Lung (tissue), 12 donors: ENCODE results near the gene CDC37L1. TPM values are rescaled to one million over a fixed set of nuclear protein-coding genes. Genes with fewer than 3 reads are reported as not detected.

Experiments
- ATAC-seq: fragments of 200-7000 bp; cut with Tn5 transposase; one replicate; pipeline ENCODE4 v1.9.1; 2020; ENCODE audit warnings: moderate number of reproducible peaks; ENCODE audit not compliant: insufficient read depth, low FRiP score
- DNase-seq, 3 donors: peaks; one replicate each; pipeline ENCODE4 v3.0.0-alpha.2; 2013 to 2017
- H3K27ac ChIP-seq, 2 donors: one replicate each; pipeline ENCODE4 v1.5.1; 2013; ENCODE audit warnings: mild to moderate bottlenecking in 2 of 2, moderate library complexity in 2 of 2, control low read depth in 1 of 2, inconsistent platforms in 1 of 2, low read depth in 1 of 2, low read length in 1 of 2
- H3K27me3 ChIP-seq, 3 donors: one replicate each; pipeline ENCODE4 v1.5.1; 2013; ENCODE audit warnings: low read length in 2 of 3; ENCODE audit not compliant: control insufficient read depth in 3 of 3, insufficient read depth in 3 of 3
- H3K36me3 ChIP-seq, 4 donors: one replicate each; pipeline ENCODE4 v1.5.1; 2013; ENCODE audit warnings: low read length in 4 of 4, mild to moderate bottlenecking in 1 of 4, moderate library complexity in 1 of 4; ENCODE audit not compliant: control insufficient read depth in 4 of 4, insufficient read depth in 4 of 4
- H3K4me1 ChIP-seq, 5 donors: one replicate each; pipeline ENCODE4 v1.5.1; 2013; ENCODE audit warnings: low read length in 5 of 5, mild to moderate bottlenecking in 2 of 5, moderate library complexity in 1 of 5; ENCODE audit not compliant: control insufficient read depth in 5 of 5, insufficient read depth in 5 of 5
- H3K4me3 ChIP-seq: one replicate; pipeline ENCODE4 v1.5.1; 2013; ENCODE audit warnings: mild to moderate bottlenecking, control low read depth, moderate library complexity
- H3K9ac ChIP-seq, 2 donors: one replicate each; pipeline ENCODE4 v1.5.1; 2013; ENCODE audit warnings: low read length in 2 of 2, control low read depth in 1 of 2; ENCODE audit not compliant: insufficient read depth in 1 of 2
- H3K9me3 ChIP-seq, 4 donors: one replicate each; pipeline ENCODE4 v1.5.1; 2013; ENCODE audit warnings: low read length in 3 of 4, mild to moderate bottlenecking in 1 of 4, moderate library complexity in 1 of 4; ENCODE audit not compliant: control insufficient read depth in 4 of 4, insufficient read depth in 3 of 4
- WGBS, 2 donors: extraction: QIAGEN DNeasy Blood & Tissue Kit; methylation state at CpG; one replicate each; pipeline ENCODE4 v1.1.7; 2013; 5-methylcytosine and 5-hydroxymethylcytosine counted together
- polyA plus RNA-seq, 2 donors: library from polyadenylated mRNA; stranded (reverse); fragments of 200-250 nt; gene quantifications; one replicate each; pipeline ENCODE4 v1.2.1, GENCODE V29; 2013
- total RNA-seq, 2 donors: library from RNA; depleted of rRNA in 1 of 2; stranded (reverse); fragments of >200 nt in 1 of 2; gene quantifications; one replicate each; pipeline ENCODE4 v1.2.1, GENCODE V29; 2014 to 2021
- TF ChIP-seq, protein P1 (sequence below): IDR thresholded peaks from 2 replicates; pipeline ENCODE4 v1.5.1; 2012; ENCODE audit warnings: mild to moderate bottlenecking; ENCODE audit errors: control extremely low read depth, extremely low read depth
- donor health status: control.
- donor health status: control.
- donor health status: Bipolar disorder and iron deficiency.
- donor health status: healthy.
- donor health status: DM: yes; HTN: yes; CAD: no.

CDC37L1 gene
- total and polyA plus RNA-seq, 4 donors: 9.3 to 30.7 (median 14.1) TPM

DNA sequence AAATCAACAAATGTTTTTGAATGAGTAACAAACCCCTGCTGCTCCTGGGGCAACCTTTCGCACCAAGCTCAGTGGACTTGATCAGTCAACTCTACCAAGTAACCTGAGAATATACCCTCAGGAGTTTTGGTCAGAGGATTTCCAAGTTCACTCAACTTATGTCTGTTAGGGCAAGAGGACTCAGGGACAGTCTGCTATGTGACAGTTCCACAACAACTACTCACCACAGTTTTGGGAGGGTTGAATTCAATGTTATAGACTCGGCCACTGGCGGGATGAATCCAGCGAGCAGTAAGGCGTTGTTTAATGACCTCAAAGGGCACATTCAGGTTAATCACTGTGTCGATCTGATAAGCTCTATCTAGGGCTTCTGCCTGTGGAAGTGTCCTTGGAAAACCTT, 39.5 kb downstream of the CDC37L1 start:
- Histone ChIP-seq H3K4me1 (no peaks in the 10 kb centered on the region), H3K27ac (no peak overlapping the region), H3K27me3 (no peaks in the 10 kb centered on the region), H3K9ac (no peak overlapping the region), H3K4me3 (no peak overlapping the region), H3K9me3 (no peaks in the 10 kb centered on the region), H3K36me3 (peaks cover 24 to 44% (median 31%) of the 10 kb centered on the region in 4 donors)
- ATAC-seq (no peak), DNase-seq (no peak)
- 95 to 96% methylated on average over 6 of the region's 6 CpGs for WGBS, 2 donors
- TF ChIP-seq, protein P1, sequence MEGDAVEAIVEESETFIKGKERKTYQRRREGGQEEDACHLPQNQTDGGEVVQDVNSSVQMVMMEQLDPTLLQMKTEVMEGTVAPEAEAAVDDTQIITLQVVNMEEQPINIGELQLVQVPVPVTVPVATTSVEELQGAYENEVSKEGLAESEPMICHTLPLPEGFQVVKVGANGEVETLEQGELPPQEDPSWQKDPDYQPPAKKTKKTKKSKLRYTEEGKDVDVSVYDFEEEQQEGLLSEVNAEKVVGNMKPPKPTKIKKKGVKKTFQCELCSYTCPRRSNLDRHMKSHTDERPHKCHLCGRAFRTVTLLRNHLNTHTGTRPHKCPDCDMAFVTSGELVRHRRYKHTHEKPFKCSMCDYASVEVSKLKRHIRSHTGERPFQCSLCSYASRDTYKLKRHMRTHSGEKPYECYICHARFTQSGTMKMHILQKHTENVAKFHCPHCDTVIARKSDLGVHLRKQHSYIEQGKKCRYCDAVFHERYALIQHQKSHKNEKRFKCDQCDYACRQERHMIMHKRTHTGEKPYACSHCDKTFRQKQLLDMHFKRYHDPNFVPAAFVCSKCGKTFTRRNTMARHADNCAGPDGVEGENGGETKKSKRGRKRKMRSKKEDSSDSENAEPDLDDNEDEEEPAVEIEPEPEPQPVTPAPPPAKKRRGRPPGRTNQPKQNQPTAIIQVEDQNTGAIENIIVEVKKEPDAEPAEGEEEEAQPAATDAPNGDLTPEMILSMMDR: no peak

DNA sequence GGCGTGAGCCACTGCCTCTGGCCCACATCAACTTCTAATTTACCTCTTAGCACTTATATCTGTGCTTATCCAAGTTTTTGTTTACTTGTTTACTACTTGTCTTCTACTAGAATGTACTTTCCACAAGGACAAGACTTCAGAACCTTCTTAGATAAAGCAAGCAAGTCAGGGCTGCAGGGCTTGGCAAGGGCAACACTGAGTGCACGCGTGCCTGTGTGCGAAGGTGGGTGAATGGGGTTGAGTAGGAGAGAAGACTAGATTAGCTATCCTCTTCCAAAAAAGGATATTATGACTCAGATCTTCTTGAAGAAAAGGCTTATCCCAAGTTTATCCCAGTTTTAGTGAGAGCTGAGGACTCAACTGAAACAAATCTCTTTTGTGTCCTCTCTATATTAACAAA, 42.4 kb downstream of the CDC37L1 start:
- no peaks in the 10 kb centered on the region for H3K27me3 ChIP-seq
- 77 to 96% methylated on average over 4 of the region's 4 CpGs for WGBS, 2 donors
- H3K9me3 ChIP-seq: no peaks in the 10 kb centered on the region
- DNase-seq (no peak), ATAC-seq (no peak)
- H3K27ac ChIP-seq: no peak overlapping the region
- no peak overlapping the region for H3K4me3 ChIP-seq
- H3K36me3 ChIP-seq: peaks cover 19 to 30% (median 21%) of the 10 kb centered on the region in 4 donors
- no peaks in the 10 kb centered on the region for H3K4me1 ChIP-seq
- no peak overlapping the region for H3K9ac ChIP-seq
- TF ChIP-seq, protein P1: no peak

DNA sequence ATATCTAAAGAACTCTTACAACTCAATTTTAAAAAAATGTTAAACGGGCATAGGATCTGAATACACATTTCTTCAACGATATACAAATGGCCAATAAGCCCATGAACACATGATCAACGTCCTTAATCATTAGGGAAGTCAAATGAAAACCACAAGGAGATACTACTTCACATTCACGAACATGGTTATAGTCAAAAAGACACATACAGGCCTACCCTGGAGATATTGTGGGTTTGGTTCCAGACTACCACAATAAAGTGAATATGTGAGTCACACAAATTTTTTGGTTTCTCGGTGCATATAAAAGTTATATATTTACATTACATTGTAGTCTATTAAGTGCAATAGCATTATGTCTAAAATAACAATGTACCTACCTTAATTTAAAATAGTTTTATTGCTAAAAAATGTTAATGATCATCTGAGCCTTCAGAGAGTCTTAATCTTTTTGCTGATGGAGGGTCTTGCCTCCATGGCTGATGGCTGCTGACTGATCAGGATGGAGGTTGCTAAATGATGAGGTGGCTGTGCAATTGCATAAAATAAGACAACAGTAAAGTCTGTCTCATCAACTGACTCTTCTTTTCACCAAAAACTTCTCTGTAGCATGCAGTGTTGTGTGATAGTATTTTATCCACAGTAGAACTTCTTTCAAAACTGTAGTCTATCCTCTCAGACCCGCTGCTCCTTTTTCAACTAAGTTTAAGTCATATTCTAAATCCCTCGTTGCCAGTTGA, 46.5 kb downstream of the CDC37L1 start:
- Histone ChIP-seq H3K9ac (no peak overlapping the region), H3K9me3 (no peaks in the 10 kb centered on the region), H3K4me3 (no peak overlapping the region), H3K4me1 (peaks cover 0 to 1% (median 0%) of the 10 kb centered on the region in 5 donors), H3K27me3 (no peaks in the 10 kb centered on the region), H3K27ac (no peak overlapping the region), H3K36me3 (peaks cover 0 to 8% (median 2%) of the 10 kb centered on the region in 4 donors)
- TF ChIP-seq, protein P1: no peak
- DNase-seq: no peak
- ATAC-seq: no peak
- 80 to 82% methylated on average over 7 of the region's 7 CpGs for WGBS, 2 donors
